ENCODE results near the gene PRDM1.

Gene PRDM1

DNA sequence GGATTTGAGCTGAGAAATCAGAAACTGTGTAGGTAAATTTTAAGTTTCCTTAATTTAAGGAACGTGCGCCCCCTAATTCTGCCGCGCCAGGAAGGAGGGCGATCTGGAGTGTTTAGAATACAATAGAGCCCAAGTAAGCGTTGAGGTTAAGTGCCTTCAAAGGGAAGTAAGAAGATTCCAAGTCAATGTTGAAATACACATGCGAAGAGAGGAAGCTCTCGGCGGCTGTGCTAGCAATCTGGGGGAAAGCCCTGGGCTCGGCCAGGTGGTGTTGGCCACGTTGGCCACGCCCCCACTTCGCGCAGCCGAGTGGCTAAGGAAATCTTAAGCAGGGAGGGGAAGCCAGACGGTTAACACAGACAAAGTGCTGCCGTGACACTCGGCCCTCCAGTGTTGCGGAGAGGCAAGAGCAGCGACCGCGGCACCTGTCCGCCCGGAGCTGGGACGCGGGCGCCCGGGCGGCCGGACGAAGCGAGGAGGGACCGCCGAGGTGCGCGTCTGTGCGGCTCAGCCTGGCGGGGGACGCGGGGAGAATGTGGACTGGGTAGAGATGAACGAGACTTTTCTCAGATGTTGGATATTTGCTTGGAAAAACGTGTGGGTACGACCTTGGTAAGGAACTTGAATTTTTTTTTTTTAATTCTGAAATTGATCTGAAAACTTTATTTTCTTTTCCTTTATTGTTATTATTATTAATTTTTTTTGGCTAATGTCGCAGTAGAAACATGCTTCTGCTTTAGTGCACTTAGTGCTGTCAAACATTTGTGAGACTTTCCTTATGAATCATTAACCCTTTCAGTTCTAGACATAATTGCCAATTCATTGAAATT, at the start of gene PRDM1:
Gene PRDM1 (plus strand): TSS at position 353 of the 830 bp plus-strand sequence. CDS start 218 bp downstream, at position 571.
- Histone ChIP-seq H3K36me3 (ENCODE audit: insufficient read depth, low read length) (no peaks in the 10 kb centered on the region), H3K79me2 (ENCODE audit: insufficient read depth, low read length) (no peaks in the 10 kb centered on the region), H3K9ac (ENCODE audit: low read depth, low read length, poor library complexity, severe bottlenecking) (no peak within 1 kb of the TSS), H3F3A (ENCODE audit: low read depth) (no peaks in the 10 kb centered on the region), H2AFZ (ENCODE audit: low read length) (peak within 1 kb of the TSS; percentile 14; the same call in 1 of the 2 replicates), H3K4me2 (ENCODE audit: low read depth, low read length, poor library complexity, severe bottlenecking) (peak within 1 kb of the TSS; percentile 52), H3K27me3 (ENCODE audit: insufficient read depth, low read length, poor library complexity, severe bottlenecking) (no peaks in the 10 kb centered on the region), H3K4me3 (ENCODE audit: low read length, poor library complexity, severe bottlenecking) (peak within 1 kb of the TSS; percentile 61), H3K9me2 (replicated peaks; ENCODE audit: low read depth, low read length) (no peaks in the 10 kb centered on the region), H3K4me1 (ENCODE audit: insufficient read depth, low read length, poor library complexity, severe bottlenecking) (peaks cover 44% of the 10 kb centered on the region), H4K20me1 (ENCODE audit: insufficient read depth, low read length, poor library complexity, severe bottlenecking) (no peaks in the 10 kb centered on the region), H3K9me3 (ENCODE audit: insufficient read depth, low read depth, low read length) (no peaks in the 10 kb centered on the region)
- no peak for TF ChIP-seq EZH2phosphoT487 (IDR thresholded peaks at IDR 0.05; ENCODE audit: borderline replicate concordance)
- TF ChIP-seq, protein P1, sequence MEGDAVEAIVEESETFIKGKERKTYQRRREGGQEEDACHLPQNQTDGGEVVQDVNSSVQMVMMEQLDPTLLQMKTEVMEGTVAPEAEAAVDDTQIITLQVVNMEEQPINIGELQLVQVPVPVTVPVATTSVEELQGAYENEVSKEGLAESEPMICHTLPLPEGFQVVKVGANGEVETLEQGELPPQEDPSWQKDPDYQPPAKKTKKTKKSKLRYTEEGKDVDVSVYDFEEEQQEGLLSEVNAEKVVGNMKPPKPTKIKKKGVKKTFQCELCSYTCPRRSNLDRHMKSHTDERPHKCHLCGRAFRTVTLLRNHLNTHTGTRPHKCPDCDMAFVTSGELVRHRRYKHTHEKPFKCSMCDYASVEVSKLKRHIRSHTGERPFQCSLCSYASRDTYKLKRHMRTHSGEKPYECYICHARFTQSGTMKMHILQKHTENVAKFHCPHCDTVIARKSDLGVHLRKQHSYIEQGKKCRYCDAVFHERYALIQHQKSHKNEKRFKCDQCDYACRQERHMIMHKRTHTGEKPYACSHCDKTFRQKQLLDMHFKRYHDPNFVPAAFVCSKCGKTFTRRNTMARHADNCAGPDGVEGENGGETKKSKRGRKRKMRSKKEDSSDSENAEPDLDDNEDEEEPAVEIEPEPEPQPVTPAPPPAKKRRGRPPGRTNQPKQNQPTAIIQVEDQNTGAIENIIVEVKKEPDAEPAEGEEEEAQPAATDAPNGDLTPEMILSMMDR (conservative IDR thresholded peaks at IDR 0.05; ENCODE audit: low read length), result peak; percentile 33

GRCh38 chr6:106037060-106037459, 49.1 kb upstream of the PRDM1 start:
- no peak for TF ChIP-seq EZH2phosphoT487 (IDR thresholded peaks at IDR 0.05; ENCODE audit: borderline replicate concordance)
- TF ChIP-seq, protein P1 (conservative IDR thresholded peaks at IDR 0.05; ENCODE audit: low read length), result no peak
- Histone ChIP-seq H3K9me3 (ENCODE audit: insufficient read depth, low read depth, low read length) (no peaks in the 10 kb centered on the region; the same call in 1 of the 2 replicates), H2AFZ (ENCODE audit: low read length) (no peak overlapping the region), H3K4me1 (ENCODE audit: insufficient read depth, low read length, poor library complexity, severe bottlenecking) (peaks cover 5% of the 10 kb centered on the region), H3K9ac (ENCODE audit: low read depth, low read length, poor library complexity, severe bottlenecking) (no peak overlapping the region), H3F3A (ENCODE audit: low read depth) (no peaks in the 10 kb centered on the region), H3K4me2 (ENCODE audit: low read depth, low read length, poor library complexity, severe bottlenecking) (no peak overlapping the region), H3K79me2 (ENCODE audit: insufficient read depth, low read length) (no peaks in the 10 kb centered on the region), H3K9me2 (replicated peaks; ENCODE audit: low read depth, low read length) (no peaks in the 10 kb centered on the region), H4K20me1 (ENCODE audit: insufficient read depth, low read length, poor library complexity, severe bottlenecking) (no peaks in the 10 kb centered on the region), H3K4me3 (ENCODE audit: low read length, poor library complexity, severe bottlenecking) (no peak overlapping the region), H3K36me3 (ENCODE audit: insufficient read depth, low read length) (no peaks in the 10 kb centered on the region), H3K27me3 (ENCODE audit: insufficient read depth, low read length, poor library complexity, severe bottlenecking) (no peaks in the 10 kb centered on the region)

- Histone ChIP-seq H3K9ac (ENCODE audit: low read depth, low read length, poor library complexity, severe bottlenecking) (no peak overlapping the region), H3K4me2 (ENCODE audit: low read depth, low read length, poor library complexity, severe bottlenecking) (no peak overlapping the region), H3F3A (ENCODE audit: low read depth) (no peaks in the 10 kb centered on the region), H3K27me3 (ENCODE audit: insufficient read depth, low read length, poor library complexity, severe bottlenecking) (no peaks in the 10 kb centered on the region), H3K79me2 (ENCODE audit: insufficient read depth, low read length) (no peaks in the 10 kb centered on the region), H4K20me1 (ENCODE audit: insufficient read depth, low read length, poor library complexity, severe bottlenecking) (no peaks in the 10 kb centered on the region), H3K9me3 (ENCODE audit: insufficient read depth, low read depth, low read length) (no peaks in the 10 kb centered on the region; the same call in 1 of the 2 replicates), H3K4me3 (ENCODE audit: low read length, poor library complexity, severe bottlenecking) (no peak overlapping the region), H3K36me3 (ENCODE audit: insufficient read depth, low read length) (no peaks in the 10 kb centered on the region), H2AFZ (ENCODE audit: low read length) (no peak overlapping the region), H3K9me2 (replicated peaks; ENCODE audit: low read depth, low read length) (no peaks in the 10 kb centered on the region), H3K4me1 (ENCODE audit: insufficient read depth, low read length, poor library complexity, severe bottlenecking) (peaks cover 5% of the 10 kb centered on the region)
- TF ChIP-seq, protein P1 (conservative IDR thresholded peaks at IDR 0.05; ENCODE audit: low read length), result no peak
- no peak for TF ChIP-seq EZH2phosphoT487 (IDR thresholded peaks at IDR 0.05; ENCODE audit: borderline replicate concordance)
These were observed 46.1 kb upstream of the PRDM1 start for GRCh38 chr6:106039897-106040592.

All from Loucy (cell line).